ENCODE data around the gene MMP24. TPM values are rescaled to one million over a fixed set of nuclear protein-coding genes. Genes with fewer than 3 reads are reported as not detected.

MMP24 gene
- total and polyA plus RNA-seq, 2 of the 13 experiments (the other 11 are each of a cell fraction or from before 2014, with no cell fraction given), result 0.29 to 0.35 TPM

- TF ChIP-seq ZNF503 (CRISPR knock-in tag; IDR thresholded peaks at IDR 0.05), result no peak
- TF ChIP-seq BCL3 (CRISPR knock-in tag; IDR thresholded peaks at IDR 0.05), result peak; percentile 25; the same call in 1 of the 2 replicates
- no peak for TF ChIP-seq BRF2 (CRISPR knock-in tag; IDR thresholded peaks at IDR 0.05)
- TF ChIP-seq CENPX (CRISPR knock-in tag; IDR thresholded peaks at IDR 0.05), result no peak
- TF ChIP-seq EP300 (IDR thresholded peaks at IDR 0.05; ENCODE audit: low read depth in 2 of 2, low read length in 2 of 2), result peak in 1 of 2 experiments; percentile 18; a peak in 1 of 4 replicates
- TF ChIP-seq EP300 (CRISPR knock-in tag; IDR thresholded peaks at IDR 0.05; ENCODE audit: borderline replicate concordance), result no peak
- TF ChIP-seq NPAS2 (CRISPR knock-in tag; IDR thresholded peaks at IDR 0.05; ENCODE audit: borderline replicate concordance), result no peak
- no peak for TF ChIP-seq GLMP (CRISPR knock-in tag; IDR thresholded peaks at IDR 0.05; ENCODE audit: borderline replicate concordance)
- no peak for TF ChIP-seq LRRFIP1 (CRISPR knock-in tag; conservative IDR thresholded peaks at IDR 0.05)
- TF ChIP-seq ZNF460 (CRISPR knock-in tag; IDR thresholded peaks at IDR 0.05; ENCODE audit: borderline replicate concordance), result no peak; the same call in 1 of the 2 replicates
- no peak for TF ChIP-seq ZNF24 (IDR thresholded peaks at IDR 0.05)
- no peak for TF ChIP-seq ZNF33B (CRISPR knock-in tag; IDR thresholded peaks at IDR 0.05)
- 0 out of 2 replicates have a peak, but pooled peaks have one; percentile 67 for TF ChIP-seq AKAP8 (CRISPR knock-in tag; IDR thresholded peaks at IDR 0.05)
- peak; percentile 83 for TF ChIP-seq THRA (CRISPR knock-in tag; IDR thresholded peaks at IDR 0.05; ENCODE audit: borderline replicate concordance)
- TF ChIP-seq ZBTB34 (CRISPR knock-in tag; IDR thresholded peaks at IDR 0.05), result peak; percentile 89; the same call in 1 of the 2 replicates
- TF ChIP-seq HNF4A (CRISPR knock-in tag; IDR thresholded peaks at IDR 0.05), result peak; percentile 65
Measured at GRCh38 chr20:35286077-35286898, 59.8 kb downstream of the MMP24 start (continued).

Data from HepG2 (cell line).